ENCODE measurements around the gene SNX2. TPM values are rescaled to one million over a fixed set of nuclear protein-coding genes. Genes with fewer than 3 reads are reported as not detected.
"Not testable (repeated sequence)": the region's sequence is repeated elsewhere in the genome, so short reads cannot be mapped to it uniquely, and the experiment has no call there.

Gene SNX2
- total RNA-seq, 1 donor from 2014 or later: 77.1 TPM

GRCh38 chr5:122849771-122850170 is 74.9 kb downstream of the SNX2 start:
- H3K4me3 ChIP-seq (ENCODE audit: low read depth, low read length): no peak overlapping the region
- no peaks in the 10 kb centered on the region for H3K27me3 ChIP-seq (ENCODE audit: control insufficient read depth, insufficient read depth, low read length)
- no peak for TF ChIP-seq CTCF (IDR thresholded peaks at IDR 0.05; ENCODE audit: insufficient read depth, low read length, poor library complexity, severe bottlenecking)
- no peaks in the 10 kb centered on the region for H3K36me3 ChIP-seq (ENCODE audit: control insufficient read depth, insufficient read depth, low read length)
- no peak for DNase-seq (ENCODE audit: low read depth)

GRCh38 chr5:122857538-122857937 is 82.7 kb downstream of the SNX2 start:
- not testable (repeated sequence) for H3K36me3 ChIP-seq (ENCODE audit: control insufficient read depth, insufficient read depth, low read length); H3K27me3 ChIP-seq (ENCODE audit: control insufficient read depth, insufficient read depth, low read length); DNase-seq (ENCODE audit: low read depth); H3K4me3 ChIP-seq (ENCODE audit: low read depth, low read length)

- no peaks in the 10 kb centered on the region for H3K36me3 ChIP-seq (ENCODE audit: control insufficient read depth, insufficient read depth, low read length)
- no peak for TF ChIP-seq CTCF (IDR thresholded peaks at IDR 0.05; ENCODE audit: insufficient read depth, low read length, poor library complexity, severe bottlenecking)
- no peak overlapping the region for H3K4me3 ChIP-seq (ENCODE audit: low read depth, low read length)
- no peak for DNase-seq (ENCODE audit: low read depth)
- H3K27me3 ChIP-seq (ENCODE audit: control insufficient read depth, insufficient read depth, low read length): no peaks in the 10 kb centered on the region
Observed at GRCh38 chr5:122858451-122858850, 83.6 kb downstream of the SNX2 start.

GRCh38 chr5:122863240-122863639 is 88.4 kb downstream of the SNX2 start:
- Histone ChIP-seq H3K27me3 (ENCODE audit: control insufficient read depth, insufficient read depth, low read length) (no peaks in the 10 kb centered on the region), H3K36me3 (ENCODE audit: control insufficient read depth, insufficient read depth, low read length) (no peaks in the 10 kb centered on the region), H3K4me3 (ENCODE audit: low read depth, low read length) (no peak overlapping the region)
- no peak for DNase-seq (ENCODE audit: low read depth)
- TF ChIP-seq CTCF (IDR thresholded peaks at IDR 0.05; ENCODE audit: insufficient read depth, low read length, poor library complexity, severe bottlenecking): no peak

- no peak for DNase-seq (ENCODE audit: low read depth)
- H3K4me3 ChIP-seq (ENCODE audit: low read depth, low read length): no peak overlapping the region
- no peak for TF ChIP-seq CTCF (IDR thresholded peaks at IDR 0.05; ENCODE audit: insufficient read depth, low read length, poor library complexity, severe bottlenecking)
Observed at GRCh38 chr5:122863721-122864120, 88.8 kb downstream of the SNX2 start.

GRCh38 chr5:122864400-122864799 is 89.5 kb downstream of the SNX2 start:
- DNase-seq (ENCODE audit: low read depth): no peak
- Histone ChIP-seq H3K4me3 (ENCODE audit: low read depth, low read length) (no peak overlapping the region), H3K27me3 (ENCODE audit: control insufficient read depth, insufficient read depth, low read length) (no peaks in the 10 kb centered on the region), H3K36me3 (ENCODE audit: control insufficient read depth, insufficient read depth, low read length) (no peaks in the 10 kb centered on the region)
- no peak for TF ChIP-seq CTCF (IDR thresholded peaks at IDR 0.05; ENCODE audit: insufficient read depth, low read length, poor library complexity, severe bottlenecking)

More at GRCh38 chr5:122863721-122864120, 88.8 kb downstream of the SNX2 start:
- H3K27me3 ChIP-seq (ENCODE audit: control insufficient read depth, insufficient read depth, low read length): no peaks in the 10 kb centered on the region
- no peaks in the 10 kb centered on the region for H3K36me3 ChIP-seq (ENCODE audit: control insufficient read depth, insufficient read depth, low read length)
